Left ventricle myocardium inferior (tissue), 1 donor: Measurements from ENCODE around the gene ACADSB. TPM values are rescaled to one million over a fixed set of nuclear protein-coding genes. Genes with fewer than 3 reads are reported as not detected.

ENCODE experiments used
- DNase-seq: peaks from one replicate; pipeline ENCODE4 v3.0.0-alpha.2; 2020
- H3K27ac ChIP-seq: fragments of 200-600 bp; replicated peaks from 2 replicates; pipeline ENCODE4 v1.8.0; 2021
- H3K27me3 ChIP-seq: fragments of 200-600 bp; 2 replicates; pipeline ENCODE4 v1.8.0; 2021; ENCODE audit warnings: low read depth
- H3K36me3 ChIP-seq: fragments of 200-600 bp; 2 replicates; pipeline ENCODE4 v1.8.0; 2021
- H3K4me1 ChIP-seq: fragments of 200-600 bp; 2 replicates; pipeline ENCODE4 v1.8.0; 2021
- H3K4me3 ChIP-seq: fragments of 200-600 bp; 2 replicates; pipeline ENCODE4 v1.8.0; 2021; ENCODE audit warnings: mild to moderate bottlenecking, moderate library complexity
- H3K9me3 ChIP-seq: fragments of 200-600 bp; replicated peaks from 2 replicates; pipeline ENCODE4 v1.8.0; 2021
- CTCF ChIP-seq: fragments of 200-600 bp; IDR thresholded peaks from 2 replicates; pipeline ENCODE4 v1.8.0; 2021; ENCODE audit warnings: antibody characterized with exemption, mild to moderate bottlenecking, borderline replicate concordance
- intact Hi-C: fragments of 100-400 bp; cut with micrococcal nuclease; formaldehyde crosslinking; loops from one replicate; pipeline ENCODE4 v1.11.0; 2022
- total RNA-seq: library from RNA; stranded (reverse); fragmentation: NEBNext Ultra II Directional; extraction: Animal tissue kit (Norgen Biotek cat#: 25700); gene quantifications from one replicate; pipeline ENCODE4 v1.2.1, GENCODE V29; 2021
- donor health status: DM: no; HTN: yes; CAD: no; lungs with severe emphysema.

Gene ACADSB
- total RNA-seq, 1 donor from 2014 or later, result 109 TPM

GRCh38 chr10:123026302-123026701 is 17.5 kb downstream of the ACADSB start:
- no peaks in the 10 kb centered on the region for H3K36me3 ChIP-seq
- no peak for DNase-seq
- no peak overlapping the region for H3K4me3 ChIP-seq
- no peaks in the 10 kb centered on the region for H3K27me3 ChIP-seq
- H3K9me3 ChIP-seq, result no peaks in the 10 kb centered on the region
- no peak for TF ChIP-seq CTCF
- H3K4me1 ChIP-seq, result no peaks in the 10 kb centered on the region
- H3K27ac ChIP-seq, result no peak overlapping the region
- intact Hi-C loops, result no loop called here

GRCh38 chr10:123027861-123028260 is 19.1 kb downstream of the ACADSB start:
- H3K9me3 ChIP-seq, result no peaks in the 10 kb centered on the region
- H3K4me1 ChIP-seq, result no peaks in the 10 kb centered on the region
- H3K27me3 ChIP-seq, result no peaks in the 10 kb centered on the region
- no peak overlapping the region for H3K4me3 ChIP-seq
- H3K36me3 ChIP-seq, result no peaks in the 10 kb centered on the region
- H3K27ac ChIP-seq, result no peak overlapping the region
- intact Hi-C loops, result no loop called here
- DNase-seq, result no peak
- no peak for TF ChIP-seq CTCF

GRCh38 chr10:123031124-123031523 is 22.3 kb downstream of the ACADSB start:
- DNase-seq, result no peak
- Histone ChIP-seq H3K27me3 (no peaks in the 10 kb centered on the region), H3K4me1 (no peaks in the 10 kb centered on the region), H3K27ac (no peak overlapping the region), H3K9me3 (no peaks in the 10 kb centered on the region), H3K36me3 (peaks cover 18% of the 10 kb centered on the region), H3K4me3 (no peak overlapping the region)
- TF ChIP-seq CTCF, result no peak
- intact Hi-C loops, result no loop called here

- H3K4me1 ChIP-seq, result no peaks in the 10 kb centered on the region
Observed at GRCh38 chr10:123034332-123034731, 25.5 kb downstream of the ACADSB start.

GRCh38 chr10:123035467-123036086 is 26.8 kb downstream of the ACADSB start:
- no peak for TF ChIP-seq CTCF
- DNase-seq, result no peak
- peaks cover 32% of the 10 kb centered on the region for H3K36me3 ChIP-seq
- H3K27ac ChIP-seq, result no peak overlapping the region
- intact Hi-C loops, result no loop called here
- no peaks in the 10 kb centered on the region for H3K9me3 ChIP-seq
- H3K4me1 ChIP-seq, result no peaks in the 10 kb centered on the region
- no peaks in the 10 kb centered on the region for H3K27me3 ChIP-seq
- H3K4me3 ChIP-seq, result no peak overlapping the region

More at GRCh38 chr10:123034332-123034731, 25.5 kb downstream of the ACADSB start:
- H3K4me3 ChIP-seq, result no peak overlapping the region
- no peaks in the 10 kb centered on the region for H3K9me3 ChIP-seq
- intact Hi-C loops, result no loop called here
- no peak for TF ChIP-seq CTCF
- no peaks in the 10 kb centered on the region for H3K27me3 ChIP-seq
- peaks cover 32% of the 10 kb centered on the region for H3K36me3 ChIP-seq
- DNase-seq, result no peak
- H3K27ac ChIP-seq, result no peak overlapping the region
